Ramos (cell line): ENCODE results near the gene OGFR.

Source experiments
- in situ Hi-C: fragments of 300-500 bp; cut with MboI; formaldehyde crosslinking; loops from one replicate; pipeline ENCODE4 v1.14.3; 2022; ENCODE audit warnings: low sequenced_read_pairs; ENCODE audit not compliant: unreplicated experiment

Gene OGFR

DNA sequence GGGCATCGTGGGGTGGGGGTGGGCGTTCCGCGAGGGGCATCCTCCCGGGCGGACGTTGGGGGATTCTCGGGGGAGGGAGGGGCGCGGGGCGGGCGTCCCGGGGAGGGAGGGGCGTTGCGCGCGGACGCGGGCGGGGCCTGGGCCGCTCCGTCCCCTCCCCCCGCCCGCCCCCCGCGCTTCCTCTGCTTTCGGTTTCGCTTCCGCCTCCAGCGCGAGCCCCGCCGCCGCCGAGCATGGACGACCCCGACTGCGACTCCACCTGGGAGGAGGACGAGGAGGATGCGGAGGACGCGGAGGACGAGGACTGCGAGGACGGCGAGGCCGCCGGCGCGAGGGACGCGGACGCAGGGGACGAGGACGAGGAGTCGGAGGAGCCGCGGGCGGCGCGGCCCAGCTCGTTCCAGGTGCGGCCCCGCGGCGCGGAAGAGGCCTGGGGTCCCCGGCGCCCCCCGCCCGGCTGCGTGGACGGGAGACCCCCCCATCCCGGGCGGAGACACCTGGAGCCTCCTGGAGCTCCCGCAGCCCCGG, at the start of gene OGFR:
TSS of gene OGFR (plus strand) at position 209 of the 528 bp plus-strand sequence. CDS start at position 234, 25 bp downstream.
- in situ Hi-C loops, result no loop called here

DNA sequence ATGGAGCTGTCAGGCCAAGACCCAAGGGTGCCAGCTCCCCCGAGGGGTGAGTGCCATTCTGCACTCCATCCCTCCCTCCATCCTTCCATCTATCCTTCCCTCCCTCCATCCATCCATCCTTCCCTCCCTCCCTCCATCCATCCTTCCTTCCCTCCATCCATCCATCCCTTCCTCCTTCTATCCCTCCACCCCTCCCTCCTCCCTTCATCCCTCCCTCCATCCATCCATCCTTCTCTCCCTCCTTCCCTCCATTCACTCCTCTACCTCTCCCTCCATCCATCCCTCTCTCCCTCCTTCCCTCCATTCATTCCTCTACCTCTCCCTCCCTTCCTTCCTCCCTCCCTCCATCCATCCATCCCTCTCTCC, 49.7 kb upstream of the OGFR start:
- in situ Hi-C loops, result no loop called here

DNA sequence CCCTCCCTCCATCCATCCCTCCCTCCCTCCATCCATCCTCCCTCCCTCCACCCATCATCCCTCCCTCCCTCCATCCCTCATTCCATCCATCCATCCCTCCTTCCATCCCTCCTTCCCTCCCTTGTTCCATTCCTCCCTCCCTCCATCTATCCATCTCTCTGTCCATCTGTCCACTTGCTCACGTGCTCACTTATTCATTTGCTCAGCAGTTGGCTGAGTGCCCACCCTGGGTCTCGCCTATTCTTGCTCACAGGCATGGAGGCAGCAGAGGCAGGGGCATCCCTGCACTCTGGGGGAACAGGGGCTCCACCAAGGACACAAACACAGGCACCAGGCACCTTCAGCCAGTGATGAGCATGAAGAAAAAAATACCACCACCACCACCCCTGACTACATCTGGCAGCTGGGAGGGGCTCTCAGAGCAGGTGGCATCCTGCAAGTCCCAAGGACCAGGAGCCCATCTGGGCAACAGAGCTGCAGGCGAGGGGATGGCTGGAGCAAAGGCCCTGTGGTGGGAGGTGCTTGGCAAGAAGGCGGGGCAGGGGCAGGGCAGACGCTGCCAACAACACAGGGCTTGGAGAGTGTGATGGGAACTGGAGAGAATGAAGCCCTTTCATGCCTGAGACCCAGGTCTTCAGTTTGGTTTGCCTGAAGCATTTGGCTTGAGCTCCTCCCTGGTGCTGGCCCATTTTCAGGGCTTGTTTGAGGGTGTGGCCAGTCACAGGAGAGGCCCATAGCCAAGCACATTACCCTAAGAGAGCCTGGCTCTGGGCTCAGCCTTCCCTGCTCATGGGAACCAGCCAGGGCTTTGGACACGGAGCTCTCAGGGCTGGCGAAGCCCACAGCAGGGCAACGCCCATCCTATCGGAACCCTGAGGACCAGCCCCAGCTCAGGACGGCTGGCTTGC, 48.6 kb upstream of the OGFR start:
- in situ Hi-C loops, result no loop called here

- in situ Hi-C loops, result no loop called here
Observed at GRCh38 chr20:62758226-62758912, 46.3 kb upstream of the OGFR start.

DNA sequence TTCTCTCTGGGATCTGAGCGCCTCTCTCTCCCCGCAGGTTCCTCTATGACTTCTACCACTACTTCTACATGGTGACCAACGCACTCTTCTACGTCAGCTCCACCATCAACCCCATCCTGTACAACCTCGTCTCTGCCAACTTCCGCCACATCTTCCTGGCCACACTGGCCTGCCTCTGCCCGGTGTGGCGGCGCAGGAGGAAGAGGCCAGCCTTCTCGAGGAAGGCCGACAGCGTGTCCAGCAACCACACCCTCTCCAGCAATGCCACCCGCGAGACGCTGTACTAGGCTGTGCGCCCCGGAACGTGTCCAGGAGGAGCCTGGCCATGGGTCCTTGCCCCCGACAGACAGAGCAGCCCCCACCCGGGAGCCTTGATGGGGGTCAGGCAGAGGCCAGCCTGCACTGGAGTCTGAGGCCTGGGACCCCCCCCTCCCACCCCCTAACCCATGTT, 44.6 kb upstream of the OGFR start:
- in situ Hi-C loops, result no loop called here

DNA sequence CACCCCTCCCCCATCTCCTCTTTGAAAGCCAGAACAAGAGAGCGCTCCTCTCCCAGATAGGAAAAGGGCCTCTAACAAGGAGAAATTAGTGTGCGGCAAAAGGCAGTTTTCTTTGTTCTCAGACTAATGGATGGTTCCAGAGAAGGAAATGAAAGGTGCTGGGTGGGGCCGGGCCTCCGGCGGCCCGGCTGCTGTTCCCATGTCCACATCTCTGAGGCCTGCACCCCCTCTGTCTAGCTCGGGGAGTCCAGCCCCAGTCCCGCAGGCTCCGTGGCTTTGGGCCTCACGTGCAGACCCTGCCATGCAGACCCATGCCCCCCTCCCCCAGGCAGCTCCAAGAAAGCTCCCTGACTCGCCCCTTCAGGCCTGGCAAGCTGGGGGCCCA, 44.2 kb upstream of the OGFR start:
- in situ Hi-C loops, result no loop called here

GRCh38 chr20:62760856-62761758, 43.5 kb upstream of the OGFR start:
- in situ Hi-C loops, result no loop called here

DNA sequence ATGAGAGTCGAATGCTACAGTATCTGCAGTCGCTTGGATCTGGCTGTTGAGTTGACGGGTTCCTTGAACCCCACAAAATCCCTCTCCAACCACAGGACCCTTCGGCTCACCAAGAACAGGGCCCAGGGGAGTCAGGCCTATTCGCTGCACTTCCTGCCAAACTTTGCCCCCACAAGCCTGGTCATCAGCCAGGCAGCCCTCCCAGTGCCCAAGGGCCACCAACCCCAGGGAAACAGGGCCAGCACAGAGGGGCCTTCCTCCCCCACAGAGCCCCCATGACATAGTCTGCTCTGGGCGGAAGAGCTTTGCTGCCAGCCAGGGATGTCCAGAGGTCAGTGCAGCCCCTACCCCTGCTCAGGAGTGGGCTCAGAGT, 42.9 kb upstream of the OGFR start:
- in situ Hi-C loops, result no loop called here

DNA sequence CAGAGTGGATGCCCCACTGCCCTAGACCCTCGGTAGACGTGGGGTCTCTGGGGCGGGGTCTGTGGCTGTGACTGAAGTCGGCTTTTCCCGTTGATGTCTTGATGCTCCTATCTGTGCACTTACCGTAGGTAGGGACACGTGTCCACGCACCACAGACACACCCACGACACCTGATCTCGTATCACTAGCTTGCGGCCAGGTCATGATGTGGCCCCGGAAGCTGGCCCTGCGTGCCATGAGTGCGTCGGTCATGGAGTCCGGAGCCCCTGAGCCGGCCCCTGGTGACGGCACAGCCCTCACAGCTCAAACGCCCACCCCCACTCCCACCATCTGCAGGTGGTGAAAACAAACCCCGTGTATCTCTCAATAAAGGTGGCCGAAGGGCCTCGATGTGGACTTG, 42.3 kb upstream of the OGFR start:
- in situ Hi-C loops, result no loop called here

DNA sequence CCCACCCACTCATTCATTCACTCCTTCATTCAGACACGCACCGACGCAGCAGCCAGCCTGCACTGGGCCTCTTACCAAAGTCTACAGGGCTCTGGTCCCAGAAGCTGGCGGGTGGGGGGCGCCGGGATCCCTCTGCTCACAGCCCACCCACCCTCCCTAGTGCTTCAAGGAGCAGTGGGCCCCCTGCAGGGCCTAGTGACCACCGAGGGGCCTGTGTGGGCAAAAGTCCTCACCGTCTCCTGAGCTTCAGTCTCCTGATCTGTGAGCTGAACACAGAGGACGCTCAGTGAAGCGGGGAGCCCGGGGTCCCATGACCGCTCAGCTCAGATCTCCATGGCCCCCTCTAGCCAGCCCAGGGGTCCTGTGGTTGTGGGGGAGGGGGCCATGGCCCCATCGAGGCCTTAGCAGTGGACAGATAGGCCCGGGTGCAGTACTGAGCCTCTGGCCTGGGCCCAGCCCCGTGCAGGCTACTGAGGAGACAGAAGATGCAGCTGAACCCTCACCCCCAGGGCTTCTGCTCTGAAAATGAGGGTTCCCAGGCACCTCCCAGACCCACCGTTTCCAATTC, 41.8 kb upstream of the OGFR start:
- in situ Hi-C loops, result no loop called here

DNA sequence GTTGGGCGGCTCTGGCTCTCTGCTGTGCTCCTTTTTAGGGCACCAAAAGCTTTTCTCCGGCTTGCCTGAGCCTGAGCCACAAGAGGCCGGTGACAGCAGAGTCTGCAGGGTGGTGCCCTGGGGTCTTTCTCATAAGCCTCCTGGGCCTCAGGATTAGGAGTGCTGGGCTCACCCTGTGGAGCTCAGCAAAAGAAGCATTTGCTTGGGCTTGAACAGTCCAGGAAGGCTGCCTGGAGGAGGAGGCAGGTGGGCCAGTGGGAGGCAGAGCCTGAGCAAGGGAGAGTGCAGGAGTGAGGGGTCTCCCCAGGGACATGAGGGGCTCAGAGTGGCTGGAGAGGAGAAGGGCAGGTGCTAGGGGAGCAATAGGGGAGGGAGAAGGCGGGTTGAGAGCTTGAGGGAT, 41.2 kb upstream of the OGFR start:
- in situ Hi-C loops, result no loop called here

DNA sequence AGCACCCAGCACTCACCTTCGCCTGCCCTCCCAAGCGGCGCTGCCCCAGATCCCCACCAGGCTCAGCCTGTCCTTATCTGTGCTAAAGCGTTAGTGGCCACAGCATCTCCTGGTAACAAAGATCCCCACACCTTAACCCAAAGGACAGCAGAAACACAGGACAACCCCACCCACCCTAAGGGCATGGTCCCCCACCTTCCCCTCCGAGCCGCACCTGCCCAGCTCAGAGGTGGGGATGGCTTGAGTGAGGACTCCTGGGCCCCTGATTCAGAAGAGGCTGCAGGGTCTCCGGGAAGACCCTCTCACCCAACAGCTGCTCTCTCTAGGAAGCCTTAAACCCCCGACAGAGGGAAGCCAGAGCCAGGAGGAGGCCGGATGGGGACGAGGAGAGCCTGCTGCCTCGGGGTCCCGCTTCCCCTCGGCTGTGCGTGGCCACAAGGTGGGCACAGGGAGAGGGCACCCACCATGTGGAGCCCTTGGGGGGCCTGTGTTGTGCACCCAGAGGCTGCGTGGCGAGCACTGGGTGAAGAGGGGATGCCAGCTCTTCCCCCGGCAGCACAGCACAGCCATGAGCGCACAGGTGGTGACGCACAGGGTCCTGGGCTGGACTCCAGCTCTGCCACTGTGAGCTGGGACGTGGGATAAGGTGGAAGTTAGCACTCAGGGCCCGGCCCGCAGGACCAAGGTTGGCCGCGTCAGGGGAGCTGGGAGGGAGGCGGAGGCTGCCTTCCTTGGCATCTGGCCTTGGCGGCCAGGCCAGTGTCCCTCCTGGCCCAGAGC, 40.3 kb upstream of the OGFR start:
- in situ Hi-C loops, result no loop called here

- in situ Hi-C loops, result no loop called here
Observed at GRCh38 chr20:62765021-62765420, 39.6 kb upstream of the OGFR start.

GRCh38 chr20:62765432-62766070, 39.1 kb upstream of the OGFR start:
- in situ Hi-C loops, result no loop called here

- in situ Hi-C loops, result no loop called here
Observed at GRCh38 chr20:62766071-62766450, 38.6 kb upstream of the OGFR start.

GRCh38 chr20:62766716-62767115, 37.9 kb upstream of the OGFR start:
- in situ Hi-C loops, result no loop called here

- in situ Hi-C loops, result no loop called here
Observed at GRCh38 chr20:62768234-62768546, 36.4 kb upstream of the OGFR start.

GRCh38 chr20:62768551-62769287, 35.9 kb upstream of the OGFR start:
- in situ Hi-C loops, result no loop called here
